ENCODE data around the gene SNRPE.

GRCh38 chr1:203871114-203871880 lies 9.9 kb downstream of the SNRPE start:
- TF ChIP-seq ZFX (CRISPR knock-in tag; IDR thresholded peaks at IDR 0.05) (no peak), EZH2 (IDR thresholded peaks at IDR 0.05; ENCODE audit: borderline replicate concordance, low read depth, low read length) (no peak), CHD2 (IDR thresholded peaks at IDR 0.05; ENCODE audit: low read depth, low read length) (no peak), SP2 (IDR thresholded peaks at IDR 0.05; ENCODE audit: extremely low read depth, low read depth, low read length, poor library complexity, severe bottlenecking) (no peak), FOXO4 (CRISPR knock-in tag; IDR thresholded peaks at IDR 0.05) (no peak), SIRT6 (IDR thresholded peaks at IDR 0.05; ENCODE audit: low read depth, low read length) (no peak), CBX1 (IDR thresholded peaks at IDR 0.05; ENCODE audit: low read depth) (no peak), CTCF (IDR thresholded peaks at IDR 0.05 in 2 of 3, conservative IDR thresholded peaks at IDR 0.05 in 1 of 3; ENCODE audit: insufficient read depth in 2 of 3, low read depth in 1 of 3, low read length in 3 of 3) (peak; percentile 88 to 99 (median 99))

All from K562 (cell line).